HG03439 (cell line): ENCODE measurements around the gene ATP6V0E1.
A peak's percentile ranks its signal among the peaks of the same experiment; 100 is the strongest.

Experiments used
- ATAC-seq: cut with Tn5 transposase; IDR thresholded peaks from one replicate; pipeline ENCODE4 v1.9.1; 2021; ENCODE audit warnings: mild to moderate bottlenecking, moderate library complexity; ENCODE audit not compliant: unreplicated experiment

Gene ATP6V0E1

GRCh38 chr5:172983542-172984243 lies at the start of gene ATP6V0E1:
TSS of gene ATP6V0E1 (plus strand) at chr5:172983771. CDS start at chr5:172983861, 90 bp downstream.
- peak; percentile 82 for ATAC-seq

GRCh38 chr5:172935096-172935495 lies 48.5 kb upstream of the ATP6V0E1 start:
- no peak for ATAC-seq

- ATAC-seq = no peak
Measured at GRCh38 chr5:172936401-172936800, 47.2 kb upstream of the ATP6V0E1 start.

GRCh38 chr5:172939071-172939470 lies 44.5 kb upstream of the ATP6V0E1 start:
- no peak for ATAC-seq

- no peak for ATAC-seq
Measured at GRCh38 chr5:172939611-172940267, 43.8 kb upstream of the ATP6V0E1 start.

- no peak for ATAC-seq
Measured at GRCh38 chr5:172940268-172941066, 43.1 kb upstream of the ATP6V0E1 start.

GRCh38 chr5:172941067-172941516 lies 42.5 kb upstream of the ATP6V0E1 start:
- ATAC-seq = no peak

GRCh38 chr5:172942556-172942955 lies 41.0 kb upstream of the ATP6V0E1 start:
- no peak for ATAC-seq

- ATAC-seq = no peak
Measured at GRCh38 chr5:172943283-172943841, 40.2 kb upstream of the ATP6V0E1 start.

GRCh38 chr5:172943906-172944305 lies 39.7 kb upstream of the ATP6V0E1 start:
- no peak for ATAC-seq

GRCh38 chr5:172944741-172945140 lies 38.8 kb upstream of the ATP6V0E1 start:
- no peak for ATAC-seq

GRCh38 chr5:172945151-172945550 lies 38.4 kb upstream of the ATP6V0E1 start:
- ATAC-seq = no peak

- no peak for ATAC-seq
Measured at GRCh38 chr5:172946146-172946545, 37.4 kb upstream of the ATP6V0E1 start.

- ATAC-seq = no peak
Measured at GRCh38 chr5:172949426-172949825, 34.1 kb upstream of the ATP6V0E1 start.

GRCh38 chr5:172950176-172950965 lies 33.2 kb upstream of the ATP6V0E1 start:
- no peak for ATAC-seq

- no peak for ATAC-seq
Measured at GRCh38 chr5:172951371-172952033, 32.1 kb upstream of the ATP6V0E1 start.

- ATAC-seq = no peak
Measured at GRCh38 chr5:172952034-172952511, 31.5 kb upstream of the ATP6V0E1 start.

- ATAC-seq = no peak
Measured at GRCh38 chr5:172953776-172954675, 29.5 kb upstream of the ATP6V0E1 start.

GRCh38 chr5:172954751-172955159 lies 28.8 kb upstream of the ATP6V0E1 start:
- ATAC-seq = no peak
